OCI-LY3 (cell line): ENCODE data around the gene BBS1.

Experiments used
- H2AFZ ChIP-seq: fragments of 200-600, 300-600 bp; shearing (Covaris generic); 2 replicates; pipeline ENCODE4 v1.6.0; 2014; ENCODE audit warnings: antibody characterized with exemption, low read depth, low read length
- H3K27ac ChIP-seq: fragments of 200-600, 300-600 bp; sonication (generic); 2 replicates; pipeline ENCODE4 v1.5.1; 2014; ENCODE audit warnings: mild to moderate bottlenecking, low read length, moderate library complexity, mixed read lengths
- H3K27me3 ChIP-seq: fragments of 200-600, 300-600 bp; sonication (generic); 2 replicates; pipeline ENCODE4 v1.6.1; 2014; ENCODE audit warnings: low read depth, low read length, mixed read lengths
- H3K36me3 ChIP-seq: fragments of 200-600, 300-600 bp; sonication (generic); replicated peaks from 2 replicates; pipeline ENCODE3; 2014; ENCODE audit warnings: low read depth, low read length, mixed read lengths
- H3K4me1 ChIP-seq: fragments of 300-600, 200-600 bp; sonication (generic); 2 replicates; pipeline ENCODE4 v1.6.1; 2014; ENCODE audit warnings: low read length, mixed read lengths
- H3K4me2 ChIP-seq: fragments of 200-600, 300-600 bp; sonication (generic); 2 replicates; pipeline ENCODE4 v1.6.1; 2014; ENCODE audit warnings: low read length, mixed read lengths
- H3K4me3 ChIP-seq: fragments of 300-600, 200-600 bp; sonication (generic); 2 replicates; pipeline ENCODE4 v1.5.1; 2014; ENCODE audit warnings: antibody characterized with exemption, mild to moderate bottlenecking, low read length, moderate library complexity
- H3K79me2 ChIP-seq: fragments of 300-600, 200-600 bp; shearing (Covaris generic); 2 replicates; pipeline ENCODE4 v1.6.1; 2014; ENCODE audit warnings: mild to moderate bottlenecking, low read length, mixed read lengths
- H3K9ac ChIP-seq: fragments of 300-600, 200-600 bp; shearing (Covaris generic); 2 replicates; pipeline ENCODE4 v1.6.0; 2014; ENCODE audit warnings: mild to moderate bottlenecking, low read length, moderate library complexity
- H3K9me3 ChIP-seq: fragments of 200-600, 300-600 bp; shearing (Covaris generic); 2 replicates; pipeline ENCODE4 v1.6.1; 2014; ENCODE audit warnings: low read length, mixed read lengths; ENCODE audit not compliant: insufficient read depth
- H4K20me1 ChIP-seq: fragments of 200-600, 300-600 bp; sonication (generic); 2 replicates; pipeline ENCODE4 v1.6.1; 2016; ENCODE audit warnings: low read length, mixed read lengths; ENCODE audit not compliant: insufficient read depth
- EZH2phosphoT487 ChIP-seq: fragments of 200-600 bp; shearing (Covaris generic); IDR thresholded peaks from 2 replicates; pipeline ENCODE4 v1.6.1; 2018; ENCODE audit warnings: antibody characterized with exemption, mixed run types, low read depth
- TF ChIP-seq, protein P1 (sequence below): fragments of 200-600, 300-600 bp; sonication (generic); IDR thresholded peaks from 2 replicates; pipeline ENCODE4 v1.5.1; 2014; ENCODE audit warnings: antibody characterized with exemption, low read length, low read depth

Gene BBS1

DNA sequence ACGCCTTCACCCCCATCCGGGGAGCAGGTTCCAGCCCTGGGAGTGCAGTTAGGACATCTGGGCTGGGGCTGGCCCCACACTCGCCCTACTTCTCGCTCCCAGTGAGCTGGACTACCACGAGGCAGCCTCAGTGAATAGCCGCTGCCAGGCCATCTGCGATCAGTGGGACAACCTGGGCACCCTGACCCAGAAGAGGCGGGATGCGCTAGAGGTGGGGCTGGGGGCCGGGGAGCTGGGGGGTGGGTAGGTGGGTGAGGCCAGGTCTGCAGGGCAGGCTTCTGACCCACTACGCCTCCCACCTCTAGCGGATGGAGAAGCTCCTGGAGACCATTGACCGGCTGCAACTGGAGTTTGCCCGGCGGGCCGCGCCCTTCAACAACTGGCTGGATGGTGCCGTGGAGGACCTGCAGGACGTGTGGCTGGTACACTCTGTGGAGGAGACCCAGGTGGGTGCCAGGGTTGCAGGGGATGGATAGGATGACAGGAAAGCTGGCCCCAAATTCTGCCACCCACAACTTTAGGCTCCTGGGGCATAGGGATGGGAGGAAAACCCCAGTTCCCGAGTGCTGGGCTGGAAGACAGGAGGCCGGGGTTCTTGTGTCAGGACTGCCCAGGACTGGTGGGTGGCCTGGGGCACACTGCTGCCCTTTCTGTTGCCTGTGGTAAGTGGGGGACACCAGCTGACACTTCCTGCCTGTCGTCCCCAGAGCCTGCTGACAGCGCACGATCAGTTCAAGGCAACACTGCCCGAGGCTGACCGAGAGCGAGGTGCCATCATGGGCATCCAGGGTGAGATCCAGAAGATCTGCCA, 49.6 kb downstream of the BBS1 start:
- TF ChIP-seq, protein P1, sequence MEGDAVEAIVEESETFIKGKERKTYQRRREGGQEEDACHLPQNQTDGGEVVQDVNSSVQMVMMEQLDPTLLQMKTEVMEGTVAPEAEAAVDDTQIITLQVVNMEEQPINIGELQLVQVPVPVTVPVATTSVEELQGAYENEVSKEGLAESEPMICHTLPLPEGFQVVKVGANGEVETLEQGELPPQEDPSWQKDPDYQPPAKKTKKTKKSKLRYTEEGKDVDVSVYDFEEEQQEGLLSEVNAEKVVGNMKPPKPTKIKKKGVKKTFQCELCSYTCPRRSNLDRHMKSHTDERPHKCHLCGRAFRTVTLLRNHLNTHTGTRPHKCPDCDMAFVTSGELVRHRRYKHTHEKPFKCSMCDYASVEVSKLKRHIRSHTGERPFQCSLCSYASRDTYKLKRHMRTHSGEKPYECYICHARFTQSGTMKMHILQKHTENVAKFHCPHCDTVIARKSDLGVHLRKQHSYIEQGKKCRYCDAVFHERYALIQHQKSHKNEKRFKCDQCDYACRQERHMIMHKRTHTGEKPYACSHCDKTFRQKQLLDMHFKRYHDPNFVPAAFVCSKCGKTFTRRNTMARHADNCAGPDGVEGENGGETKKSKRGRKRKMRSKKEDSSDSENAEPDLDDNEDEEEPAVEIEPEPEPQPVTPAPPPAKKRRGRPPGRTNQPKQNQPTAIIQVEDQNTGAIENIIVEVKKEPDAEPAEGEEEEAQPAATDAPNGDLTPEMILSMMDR: no peak
- TF ChIP-seq EZH2phosphoT487: no peak
- H3K27me3 ChIP-seq: no peaks in the 10 kb centered on the region

DNA sequence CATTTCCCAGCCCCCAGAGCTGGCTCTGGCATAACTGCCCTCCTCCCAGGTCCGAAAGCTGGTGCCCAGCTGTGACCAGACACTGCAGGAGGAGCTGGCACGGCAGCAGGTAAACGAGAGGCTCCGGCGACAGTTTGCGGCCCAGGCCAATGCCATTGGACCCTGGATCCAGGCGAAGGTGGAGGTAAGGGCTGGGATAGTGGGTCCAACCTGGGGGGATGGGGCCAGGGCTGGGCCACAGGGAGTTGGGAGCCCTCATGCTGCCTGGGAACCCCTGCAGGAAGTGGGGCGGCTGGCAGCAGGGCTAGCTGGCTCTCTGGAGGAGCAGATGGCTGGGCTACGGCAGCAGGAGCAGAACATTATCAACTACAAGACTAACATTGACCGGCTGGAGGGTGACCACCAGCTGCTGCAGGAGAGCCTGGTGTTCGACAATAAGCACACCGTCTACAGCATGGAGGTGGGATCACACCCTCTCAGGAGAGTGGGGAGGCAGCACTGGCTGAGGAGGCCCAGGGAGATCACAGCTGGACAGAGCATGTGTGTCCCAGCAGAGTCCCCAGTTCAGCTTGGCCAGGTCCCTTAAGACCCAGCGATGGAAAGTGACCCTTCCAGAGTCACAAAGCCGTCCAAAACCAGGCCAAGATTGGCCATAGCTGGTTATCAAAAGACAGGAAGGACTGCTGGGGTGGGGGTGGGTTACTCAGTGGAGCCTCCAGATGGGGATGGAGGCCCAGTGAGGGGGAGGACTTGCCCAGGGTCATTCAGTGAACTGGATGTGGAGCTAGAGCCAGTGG, 50.9 kb downstream of the BBS1 start:
- Histone ChIP-seq H3K4me1 (no peaks in the 10 kb centered on the region), H3K27me3 (no peaks in the 10 kb centered on the region), H2AFZ (no peak overlapping the region), H3K4me3 (no peak overlapping the region), H3K79me2 (no peaks in the 10 kb centered on the region), H3K9ac (no peak overlapping the region), H3K36me3 (no peaks in the 10 kb centered on the region), H3K27ac (no peak overlapping the region), H3K4me2 (no peak overlapping the region), H4K20me1 (no peaks in the 10 kb centered on the region), H3K9me3 (no peaks in the 10 kb centered on the region)
- TF ChIP-seq EZH2phosphoT487: no peak
- TF ChIP-seq, protein P1: no peak

More for the DNA sequence above, 49.6 kb downstream of the BBS1 start:
- Histone ChIP-seq H3K79me2 (no peaks in the 10 kb centered on the region), H2AFZ (no peak overlapping the region), H3K27ac (no peak overlapping the region), H4K20me1 (no peaks in the 10 kb centered on the region), H3K9me3 (no peaks in the 10 kb centered on the region), H3K36me3 (no peaks in the 10 kb centered on the region), H3K4me1 (no peaks in the 10 kb centered on the region), H3K9ac (no peak overlapping the region), H3K4me3 (no peak overlapping the region), H3K4me2 (no peak overlapping the region)

DNA sequence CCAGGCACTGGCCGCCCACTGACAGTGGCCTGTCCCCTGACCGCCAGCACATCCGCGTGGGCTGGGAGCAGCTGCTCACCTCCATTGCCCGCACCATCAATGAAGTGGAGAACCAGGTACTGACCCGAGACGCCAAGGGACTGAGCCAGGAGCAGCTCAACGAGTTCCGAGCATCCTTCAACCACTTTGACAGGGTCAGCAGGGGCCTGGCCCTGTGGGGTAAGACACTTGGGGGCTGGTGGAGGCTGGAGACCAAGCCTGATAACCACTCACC, 51.5 kb downstream of the BBS1 start:
- Histone ChIP-seq H3K4me3 (no peak overlapping the region), H3K36me3 (no peaks in the 10 kb centered on the region)

DNA sequence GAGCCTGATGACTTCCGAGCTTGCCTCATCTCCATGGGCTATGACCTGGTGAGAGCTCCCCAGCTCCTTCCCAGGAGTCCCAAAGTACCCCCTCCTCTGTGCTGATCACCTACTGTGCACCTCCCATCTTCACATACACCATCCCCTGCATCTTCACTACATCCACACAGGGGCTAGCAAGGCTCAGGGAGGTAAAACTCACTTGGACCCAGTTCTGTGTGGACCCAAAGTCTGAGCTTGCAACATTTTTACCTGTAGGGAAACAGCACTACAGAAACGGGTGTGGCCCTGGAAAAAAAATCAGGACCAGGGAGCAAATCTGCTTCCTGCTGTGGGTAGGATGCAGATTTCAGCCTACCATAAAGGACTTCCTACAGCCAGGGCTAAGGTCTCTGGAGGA, 51.8 kb downstream of the BBS1 start:
- Histone ChIP-seq H3K36me3 (no peaks in the 10 kb centered on the region), H3K27me3 (no peaks in the 10 kb centered on the region), H3K9ac (no peak overlapping the region), H3K9me3 (no peaks in the 10 kb centered on the region), H3K4me1 (no peaks in the 10 kb centered on the region), H2AFZ (no peak overlapping the region), H3K27ac (no peak overlapping the region), H3K79me2 (no peaks in the 10 kb centered on the region), H4K20me1 (no peaks in the 10 kb centered on the region), H3K4me3 (no peak overlapping the region), H3K4me2 (no peak overlapping the region)
- no peak for TF ChIP-seq EZH2phosphoT487
- TF ChIP-seq, protein P1: no peak

More for the DNA sequence above, 51.5 kb downstream of the BBS1 start:
- no peaks in the 10 kb centered on the region for H4K20me1 ChIP-seq
- no peaks in the 10 kb centered on the region for H3K79me2 ChIP-seq
- H3K27ac ChIP-seq: no peak overlapping the region
- no peak overlapping the region for H3K9ac ChIP-seq
- H3K4me1 ChIP-seq: no peaks in the 10 kb centered on the region
- TF ChIP-seq EZH2phosphoT487: no peak
- TF ChIP-seq, protein P1: no peak
- H3K27me3 ChIP-seq: no peaks in the 10 kb centered on the region
- no peak overlapping the region for H3K4me2 ChIP-seq
- no peak overlapping the region for H2AFZ ChIP-seq
- no peaks in the 10 kb centered on the region for H3K9me3 ChIP-seq
